HEK293 (cell line): Measurements from ENCODE around the gene RFX4.

Experiments
- CTCF ChIA-PET: fragments of 350-600 bp; formaldehyde crosslinking; extraction: SDS; loops from one replicate; lab custom pipeline; 2021; ENCODE audit warnings: antibody characterized with exemption; lab: Yijun Ruan, JAX
- POLR2A ChIA-PET: fragments of 300-600 bp; formaldehyde crosslinking; extraction: SDS; loops from one replicate; lab custom pipeline; 2020; ENCODE audit warnings: antibody characterized with exemption, inconsistent platforms; lab: Yijun Ruan, JAX
- H3K27ac ChIP-seq: fragments of 200-500 bp; sonication (Bioruptor generic); 2 replicates; pipeline ENCODE4 v1.5.1; 2014; ENCODE audit warnings: low read depth, low read length, control low read depth, inconsistent platforms; ENCODE audit errors: extremely low read depth
- H3K36me3 ChIP-seq, 2 experiments: fragments of 200-500 bp in 1 of 2; sonication (Bioruptor generic) in 1 of 2; 1 replicate in 1 of 2; 2 replicates in 1 of 2; pipeline ENCODE4 v1.5.1; 2014 to 2017; ENCODE audit warnings: inconsistent platforms in 2 of 2, low read length in 2 of 2; ENCODE audit not compliant: control insufficient read depth in 2 of 2, insufficient read depth in 1 of 2
- H3K4me1 ChIP-seq: fragments of 200-500 bp; sonication (Bioruptor generic); 2 replicates; pipeline ENCODE4 v1.5.1; 2014; ENCODE audit warnings: mild to moderate bottlenecking, low read length, inconsistent platforms; ENCODE audit not compliant: control insufficient read depth, insufficient read depth
- H3K4me3 ChIP-seq: 2 replicates; pipeline ENCODE4 v1.5.1; 2011; ENCODE audit warnings: low read depth, mild to moderate bottlenecking, control low read depth, low read length, moderate library complexity
- H3K9me3 ChIP-seq: fragments of 200-500 bp; sonication (Bioruptor generic); 2 replicates; pipeline ENCODE4 v1.5.1; 2014; ENCODE audit warnings: low read depth, low read length, inconsistent platforms; ENCODE audit not compliant: control insufficient read depth, insufficient read depth
- BCL6B ChIP-seq: fragments of 450-650 bp; formaldehyde crosslinking; IDR thresholded peaks from 2 replicates; pipeline ENCODE4 v1.5.1; 2017; ENCODE audit warnings: missing biosample characterization, missing genetic modification characterization
- GLIS2 ChIP-seq: fragments of 450-650 bp; formaldehyde crosslinking; IDR thresholded peaks from 2 replicates; pipeline ENCODE4 v1.5.1; 2016; ENCODE audit warnings: missing biosample characterization, missing genetic modification characterization
- HIC1 ChIP-seq: fragments of 450-650 bp; formaldehyde crosslinking; IDR thresholded peaks from 2 replicates; pipeline ENCODE4 v1.5.1; 2016; ENCODE audit warnings: missing biosample characterization, missing genetic modification characterization
- KLF1 ChIP-seq: fragments of 450-650 bp; formaldehyde crosslinking; IDR thresholded peaks from 2 replicates; pipeline ENCODE4 v1.5.1; 2016; ENCODE audit warnings: missing biosample characterization, missing genetic modification characterization
- KLF8 ChIP-seq: fragments of 450-650 bp; formaldehyde crosslinking; IDR thresholded peaks from 2 replicates; pipeline ENCODE4 v1.5.1; 2016; ENCODE audit warnings: missing biosample characterization, missing genetic modification characterization
- MEIS1 ChIP-seq: sonication (generic); formaldehyde crosslinking; IDR thresholded peaks from 2 replicates; pipeline ENCODE4 v1.8.1; 2022; ENCODE audit warnings: missing genetic modification reagents, mild to moderate bottlenecking, borderline replicate concordance
- OSR2 ChIP-seq: fragments of 450-650 bp; formaldehyde crosslinking; IDR thresholded peaks from 2 replicates; pipeline ENCODE4 v1.5.1; 2016; ENCODE audit warnings: missing biosample characterization, missing genetic modification characterization
- SP2 ChIP-seq: fragments of 450-650 bp; formaldehyde crosslinking; IDR thresholded peaks from 2 replicates; pipeline ENCODE4 v1.5.1; 2016; ENCODE audit warnings: missing biosample characterization, missing genetic modification characterization
- TCF7L2 ChIP-seq: IDR thresholded peaks from 2 replicates; pipeline ENCODE4 v1.6.1; 2011; ENCODE audit warnings: low read depth, mild to moderate bottlenecking, inconsistent platforms, low read length, moderate library complexity, borderline replicate concordance
- TRIM28 ChIP-seq: IDR thresholded peaks from 2 replicates; pipeline ENCODE4 v1.6.1; 2011; ENCODE audit warnings: low read length, control low read depth, borderline replicate concordance
- ZBTB48 ChIP-seq: fragments of 450-650 bp; formaldehyde crosslinking; IDR thresholded peaks from 2 replicates; pipeline ENCODE4 v1.5.1; 2016; ENCODE audit warnings: missing biosample characterization, missing genetic modification characterization
- ZNF121 ChIP-seq: fragments of 450-650 bp; formaldehyde crosslinking; IDR thresholded peaks from 2 replicates; pipeline ENCODE4 v1.5.1; 2016; ENCODE audit warnings: missing biosample characterization, missing genetic modification characterization
- ZNF133 ChIP-seq: fragments of 450-650 bp; formaldehyde crosslinking; IDR thresholded peaks from 2 replicates; pipeline ENCODE4 v1.5.1; 2016; ENCODE audit warnings: missing biosample characterization, missing genetic modification characterization
- ZNF138 ChIP-seq: fragments of 450-650 bp; formaldehyde crosslinking; IDR thresholded peaks from 2 replicates; pipeline ENCODE4 v1.5.1; 2016; ENCODE audit warnings: missing biosample characterization, missing genetic modification characterization, borderline replicate concordance
- ZNF175 ChIP-seq: fragments of 450-650 bp; formaldehyde crosslinking; IDR thresholded peaks from 2 replicates; pipeline ENCODE4 v1.5.1; 2016; ENCODE audit warnings: missing biosample characterization, missing genetic modification characterization
- ZNF211 ChIP-seq: fragments of 450-650 bp; formaldehyde crosslinking; IDR thresholded peaks from 2 replicates; pipeline ENCODE4 v1.5.1; 2016; ENCODE audit warnings: low read depth, missing biosample characterization, missing genetic modification characterization
- ZNF223 ChIP-seq: fragments of 450-650 bp; formaldehyde crosslinking; IDR thresholded peaks from 2 replicates; pipeline ENCODE4 v1.5.1; 2016; ENCODE audit warnings: missing biosample characterization, missing genetic modification characterization
- ZNF26 ChIP-seq: fragments of 450-650 bp; formaldehyde crosslinking; IDR thresholded peaks from 2 replicates; pipeline ENCODE4 v1.5.1; 2016; ENCODE audit warnings: missing biosample characterization, missing genetic modification characterization
- ZNF362 ChIP-seq: fragments of 450-650 bp; formaldehyde crosslinking; IDR thresholded peaks from 2 replicates; pipeline ENCODE4 v1.5.1; 2016; ENCODE audit warnings: missing biosample characterization, missing genetic modification characterization
- ZNF585B ChIP-seq: fragments of 450-650 bp; formaldehyde crosslinking; IDR thresholded peaks from 2 replicates; pipeline ENCODE4 v1.5.1; 2016; ENCODE audit warnings: missing biosample characterization, missing genetic modification characterization
- ZNF600 ChIP-seq: fragments of 450-650 bp; formaldehyde crosslinking; IDR thresholded peaks from 2 replicates; pipeline ENCODE4 v1.5.1; 2016; ENCODE audit warnings: missing biosample characterization, missing genetic modification characterization
- ZNF629 ChIP-seq: fragments of 450-650 bp; formaldehyde crosslinking; IDR thresholded peaks from 2 replicates; pipeline ENCODE4 v1.5.1; 2017; ENCODE audit warnings: missing biosample characterization, missing genetic modification characterization
- ZNF76 ChIP-seq: fragments of 450-650 bp; formaldehyde crosslinking; IDR thresholded peaks from 2 replicates; pipeline ENCODE4; 2016; ENCODE audit warnings: low read depth, missing biosample characterization, missing genetic modification characterization, borderline replicate concordance
- ZNF837 ChIP-seq: fragments of 450-650 bp; formaldehyde crosslinking; IDR thresholded peaks from 2 replicates; pipeline ENCODE4 v1.5.1; 2016; ENCODE audit warnings: missing biosample characterization, missing genetic modification characterization

RFX4 gene

GRCh38 chr12:106714926-106715325 lies 132.1 kb downstream of the RFX4 start (continued):
- TF ChIP-seq ZNF133 (no peak), ZBTB48 (tag by site-specific recombination) (no peak), ZNF600 (no peak), BCL6B (tag by site-specific recombination) (no peak)
- TF ChIP-seq, all 188 proteins: peak for 0

GRCh38 chr12:106715582-106715981 lies 132.8 kb downstream of the RFX4 start:
- no peaks in the 10 kb centered on the region for H3K4me1 ChIP-seq
- no peak overlapping the region for H3K27ac ChIP-seq
- H3K36me3 ChIP-seq, result no peaks in the 10 kb centered on the region
- ChIA-PET CTCF (interaction anchor here (0.6 to 1.3 kb wide), 3 partner anchors 13 to 126 kb away, joined by 3 to 6 read pairs (median 4); no protein-coding TSS in a partner anchor), POLR2A (no interaction called here)
- H3K9me3 ChIP-seq, result no peaks in the 10 kb centered on the region
- no peak overlapping the region for H3K4me3 ChIP-seq
- TF ChIP-seq ZNF175 (tag by site-specific recombination) (no peak), TRIM28 (no peak), ZNF121 (tag by site-specific recombination) (no peak), ZNF837 (tag by site-specific recombination) (no peak), KLF8 (tag by site-specific recombination) (no peak), KLF1 (tag by site-specific recombination) (no peak), HIC1 (tag by site-specific recombination) (no peak), ZNF585B (no peak), OSR2 (tag by site-specific recombination) (no peak), ZNF211 (tag by site-specific recombination) (no peak), ZNF629 (tag by site-specific recombination) (no peak)
- TF ChIP-seq, all 188 proteins: peak for 0

GRCh38 chr12:106717673-106718072 lies 134.9 kb downstream of the RFX4 start:
- Histone ChIP-seq H3K36me3 (no peaks in the 10 kb centered on the region), H3K27ac (no peak overlapping the region), H3K4me3 (no peak overlapping the region), H3K9me3 (no peaks in the 10 kb centered on the region), H3K4me1 (no peaks in the 10 kb centered on the region)
- CTCF ChIA-PET, result interaction anchor here (0.5 to 1.0 kb wide), 3 partner anchors 11 to 124 kb away, joined by 3 to 4 read pairs (median 3); no protein-coding TSS in a partner anchor
- no peak for TF ChIP-seq SP2 (tag by site-specific recombination)
- TF ChIP-seq ZNF362 (tag by site-specific recombination), result no peak
- TF ChIP-seq GLIS2 (tag by site-specific recombination), result no peak
- TF ChIP-seq TCF7L2, result no peak
- no peak for TF ChIP-seq ZNF26
- TF ChIP-seq ZNF223, result no peak
- TF ChIP-seq ZNF138 (tag by site-specific recombination), result no peak
- no peak for TF ChIP-seq MEIS1 (CRISPR knock-in tag)
- no peak for TF ChIP-seq ZNF76 (tag by site-specific recombination)
- POLR2A ChIA-PET, result no interaction called here
